ENCODE measurements around the gene MTUS2.

GRCh38 chr13:29006359-29006850, 186.3 kb downstream of the MTUS2 start:
- no peak for TF ChIP-seq CTCF (conservative IDR thresholded peaks at IDR 0.05; ENCODE audit: low read depth in 2 of 2)
- no peak for TF ChIP-seq POLR2AphosphoS5 (IDR thresholded peaks at IDR 0.05; ENCODE audit: low read depth)
- TF ChIP-seq EZH2phosphoT487 (IDR thresholded peaks at IDR 0.05; ENCODE audit: unreplicated experiment), result no peak
- TF ChIP-seq EZH2 (IDR thresholded peaks at IDR 0.05; ENCODE audit: low read depth, unreplicated experiment), result no peak
- no peak for TF ChIP-seq REST (IDR thresholded peaks at IDR 0.05; ENCODE audit: unreplicated experiment)
- TF ChIP-seq ZNF462 (CRISPR knock-in tag; IDR thresholded peaks at IDR 0.05), result no peak
- TF ChIP-seq CREB1 (CRISPR knock-in tag; IDR thresholded peaks at IDR 0.05; ENCODE audit: low read depth), result no peak
- no peak for TF ChIP-seq ZNF114 (CRISPR knock-in tag; IDR thresholded peaks at IDR 0.05)
- TF ChIP-seq STAT1 (IDR thresholded peaks at IDR 0.05; ENCODE audit: unreplicated experiment), result no peak
- TF ChIP-seq ZNF331 (CRISPR knock-in tag; IDR thresholded peaks at IDR 0.05; ENCODE audit: low read depth), result no peak
